Endothelial cell of umbilical vein (primary cell): ENCODE measurements around the gene CLGN.

Source experiments
- MYC ChIP-seq: IDR thresholded peaks from one replicate; pipeline ENCODE4 v1.6.1; 2011; ENCODE audit warnings: mild to moderate bottlenecking, low read depth, low read length
- POLR2AphosphoS5 ChIP-seq: IDR thresholded peaks from 2 replicates; pipeline ENCODE4 v1.6.1; 2012; ENCODE audit warnings: low read depth, mild to moderate bottlenecking, control low read depth, low read length, moderate library complexity; ENCODE audit not compliant: insufficient read depth
- TF ChIP-seq, protein P1 (sequence below), 2 donors: IDR thresholded peaks; 1 replicate in 1 of 2; 2 replicates in 1 of 2; pipeline ENCODE4 v1.5.1; 2011; ENCODE audit warnings: low read length in 2 of 2, mild to moderate bottlenecking in 2 of 2, moderate library complexity in 2 of 2, control low read depth in 1 of 2, inconsistent platforms in 1 of 2, low read depth in 1 of 2; ENCODE audit not compliant: insufficient read depth in 1 of 2; ENCODE audit errors: extremely low read depth in 1 of 2
- TF ChIP-seq, protein P2 (sequence below): IDR thresholded peaks from 2 replicates; pipeline ENCODE4 v1.6.1; 2011; ENCODE audit not compliant: insufficient read depth, insufficient read length

DNA sequence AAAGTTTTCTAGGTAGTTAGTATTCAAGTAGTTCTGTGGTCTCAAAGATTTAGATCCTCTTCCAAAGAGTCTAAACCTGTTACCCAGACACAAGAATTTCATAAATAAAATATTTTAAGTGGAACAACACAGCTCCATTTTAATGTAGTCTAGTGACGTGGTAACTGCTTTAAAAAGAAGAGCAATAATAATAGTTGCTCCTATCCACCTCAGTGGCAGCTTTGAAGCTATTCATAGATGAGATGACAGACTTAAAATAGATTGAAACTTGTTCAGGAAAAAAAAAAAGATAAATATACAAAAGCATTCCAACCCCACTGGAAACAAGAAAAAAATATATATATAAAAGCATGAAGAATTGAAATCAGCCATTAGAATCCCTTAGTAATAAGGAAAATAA is 39.4 kb downstream of the CLGN start:
- TF ChIP-seq, protein P1, sequence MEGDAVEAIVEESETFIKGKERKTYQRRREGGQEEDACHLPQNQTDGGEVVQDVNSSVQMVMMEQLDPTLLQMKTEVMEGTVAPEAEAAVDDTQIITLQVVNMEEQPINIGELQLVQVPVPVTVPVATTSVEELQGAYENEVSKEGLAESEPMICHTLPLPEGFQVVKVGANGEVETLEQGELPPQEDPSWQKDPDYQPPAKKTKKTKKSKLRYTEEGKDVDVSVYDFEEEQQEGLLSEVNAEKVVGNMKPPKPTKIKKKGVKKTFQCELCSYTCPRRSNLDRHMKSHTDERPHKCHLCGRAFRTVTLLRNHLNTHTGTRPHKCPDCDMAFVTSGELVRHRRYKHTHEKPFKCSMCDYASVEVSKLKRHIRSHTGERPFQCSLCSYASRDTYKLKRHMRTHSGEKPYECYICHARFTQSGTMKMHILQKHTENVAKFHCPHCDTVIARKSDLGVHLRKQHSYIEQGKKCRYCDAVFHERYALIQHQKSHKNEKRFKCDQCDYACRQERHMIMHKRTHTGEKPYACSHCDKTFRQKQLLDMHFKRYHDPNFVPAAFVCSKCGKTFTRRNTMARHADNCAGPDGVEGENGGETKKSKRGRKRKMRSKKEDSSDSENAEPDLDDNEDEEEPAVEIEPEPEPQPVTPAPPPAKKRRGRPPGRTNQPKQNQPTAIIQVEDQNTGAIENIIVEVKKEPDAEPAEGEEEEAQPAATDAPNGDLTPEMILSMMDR (IDR thresholded peaks at IDR 0.05; ENCODE audit: extremely low read depth in 1 of 2, insufficient read depth in 1 of 2, low read depth in 1 of 2, low read length in 2 of 2): no peak
- no peak for TF ChIP-seq POLR2AphosphoS5
- no peak for TF ChIP-seq MYC
- TF ChIP-seq, protein P2, sequence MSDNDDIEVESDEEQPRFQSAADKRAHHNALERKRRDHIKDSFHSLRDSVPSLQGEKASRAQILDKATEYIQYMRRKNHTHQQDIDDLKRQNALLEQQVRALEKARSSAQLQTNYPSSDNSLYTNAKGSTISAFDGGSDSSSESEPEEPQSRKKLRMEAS: no peak
